HG02642 (cell line): ENCODE results near the gene WBP11.

Experiments
- ATAC-seq: cut with Tn5 transposase; IDR thresholded peaks from one replicate; pipeline ENCODE4 v1.9.1; 2021; ENCODE audit warnings: mild to moderate bottlenecking; ENCODE audit not compliant: unreplicated experiment, poor library complexity

The WBP11 gene

GRCh38 chr12:14803011-14803829 is at the start of gene WBP11, which contains the start of gene C12orf60:
WBP11 (minus strand) TSS chr12:14803478; CDS start chr12:14801383, 2,095 bp downstream.
C12orf60 (plus strand) TSS chr12:14803670; CDS start chr12:14822936, 19,266 bp downstream.
- ATAC-seq = peak; percentile 99

DNA sequence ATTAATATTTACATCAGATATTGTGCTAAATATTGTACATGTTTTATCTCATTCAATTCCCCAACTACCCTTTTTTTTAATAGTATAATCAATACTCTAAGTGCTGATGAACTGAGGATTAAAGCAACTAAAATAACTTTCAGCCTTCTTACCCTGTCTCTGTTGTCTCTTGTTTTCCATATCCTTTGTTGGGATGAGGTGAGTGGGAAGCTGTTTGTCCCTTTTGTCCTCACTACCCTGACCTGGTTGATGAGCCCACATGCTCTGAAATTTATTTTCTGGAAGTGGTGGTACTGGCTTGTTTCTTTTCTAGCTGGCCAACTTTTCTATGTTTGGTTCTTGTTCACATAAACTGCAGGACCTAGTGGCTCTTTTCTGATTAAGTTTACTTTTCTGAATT is 49.6 kb upstream of the WBP11 start:
- no peak for ATAC-seq

DNA sequence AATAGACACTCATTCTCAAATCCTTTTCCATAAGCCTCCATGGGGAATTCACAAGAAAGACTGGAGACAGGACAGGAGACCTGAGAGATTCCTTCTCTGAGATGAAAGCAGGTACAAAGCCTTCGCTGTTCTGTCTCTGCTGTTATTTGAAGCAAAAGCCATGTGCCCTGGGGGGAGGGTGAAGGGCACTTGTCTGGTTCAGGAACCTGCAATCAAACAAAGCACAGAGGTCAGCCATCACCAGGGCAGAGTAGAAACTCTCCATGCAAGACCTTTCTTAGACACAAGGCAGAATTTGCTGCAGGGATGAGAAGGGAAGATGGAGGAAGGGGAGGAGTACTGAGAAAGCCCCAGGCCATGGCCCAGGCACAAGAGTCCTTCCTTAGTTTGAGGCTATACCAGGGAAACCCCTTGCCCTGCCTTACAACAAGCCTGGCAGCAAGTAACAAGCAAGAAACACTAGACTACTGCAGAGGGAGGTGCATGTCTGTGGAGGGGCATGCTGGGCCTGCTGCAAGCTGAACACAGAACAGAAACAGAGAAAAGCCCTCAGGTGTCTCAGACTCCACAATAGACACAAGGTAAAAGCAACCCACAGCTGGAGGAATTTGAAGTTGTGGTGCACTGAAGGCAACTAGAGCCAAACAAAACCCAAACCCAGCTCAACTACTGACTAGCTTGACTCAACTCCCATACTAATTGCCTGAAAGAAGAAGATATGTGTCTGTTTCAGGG is 47.8 kb upstream of the WBP11 start:
- ATAC-seq = peak; percentile 80

GRCh38 chr12:14849661-14850060 is 46.4 kb upstream of the WBP11 start:
- ATAC-seq = no peak

GRCh38 chr12:14846876-14847580 is 43.8 kb upstream of the WBP11 start:
- no peak for ATAC-seq

- no peak for ATAC-seq
Observed at GRCh38 chr12:14846042-14846587, 42.8 kb upstream of the WBP11 start.

DNA sequence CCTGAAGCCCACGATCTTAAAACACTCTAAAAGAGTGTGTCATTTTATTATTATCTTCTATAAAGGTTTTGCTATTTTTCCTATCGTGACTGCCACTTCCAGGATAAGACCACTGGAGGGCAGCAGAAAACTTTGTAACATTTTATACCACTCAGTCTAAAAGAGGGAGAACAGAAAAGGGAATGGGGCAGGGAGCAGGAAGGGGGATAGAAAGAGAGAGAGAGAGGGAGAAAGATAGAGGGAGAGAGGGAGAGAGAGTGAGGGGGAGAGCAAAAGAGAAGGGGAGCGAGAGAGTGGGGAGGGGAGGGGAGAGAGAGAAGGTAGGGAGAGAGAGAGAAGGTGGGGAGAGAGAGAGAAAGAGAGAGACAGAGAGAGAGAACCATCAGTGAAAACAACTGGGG is 42.1 kb upstream of the WBP11 start:
- no peak for ATAC-seq

DNA sequence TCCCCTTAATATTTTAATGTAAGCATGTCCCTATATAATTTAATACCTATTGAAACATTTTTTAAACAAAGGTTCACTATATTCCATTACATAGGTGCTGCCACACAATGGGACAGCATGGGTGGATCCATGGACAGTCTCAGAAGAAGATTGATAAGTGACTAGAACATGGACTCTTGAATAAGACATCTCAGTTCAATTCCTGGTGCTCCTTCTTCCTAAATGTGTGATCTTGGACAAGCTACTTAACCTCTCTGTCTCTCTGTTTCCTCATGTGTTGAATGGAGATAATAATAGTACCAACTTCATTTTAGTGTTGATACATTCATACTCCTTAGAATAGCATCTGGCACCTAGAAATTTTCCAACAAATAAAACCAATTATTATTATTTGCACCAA is 41.1 kb upstream of the WBP11 start:
- no peak for ATAC-seq

- ATAC-seq = no peak
Observed at GRCh38 chr12:14843425-14843887, 40.2 kb upstream of the WBP11 start, which contains the start of gene ART4. ART4 (minus strand) TSS chr12:14843526; CDS start chr12:14843113, 413 bp downstream.

GRCh38 chr12:14842315-14842714 is 39.0 kb upstream of the WBP11 start:
- no peak for ATAC-seq

GRCh38 chr12:14841761-14842160 is 38.5 kb upstream of the WBP11 start:
- no peak for ATAC-seq

GRCh38 chr12:14840616-14841015 is 37.3 kb upstream of the WBP11 start:
- no peak for ATAC-seq

GRCh38 chr12:14839262-14839661 is 36.0 kb upstream of the WBP11 start:
- ATAC-seq = no peak

- ATAC-seq = no peak
Observed at GRCh38 chr12:14836336-14837210, 33.3 kb upstream of the WBP11 start.

- no peak for ATAC-seq
Observed at GRCh38 chr12:14834509-14834908, 31.2 kb upstream of the WBP11 start.

DNA sequence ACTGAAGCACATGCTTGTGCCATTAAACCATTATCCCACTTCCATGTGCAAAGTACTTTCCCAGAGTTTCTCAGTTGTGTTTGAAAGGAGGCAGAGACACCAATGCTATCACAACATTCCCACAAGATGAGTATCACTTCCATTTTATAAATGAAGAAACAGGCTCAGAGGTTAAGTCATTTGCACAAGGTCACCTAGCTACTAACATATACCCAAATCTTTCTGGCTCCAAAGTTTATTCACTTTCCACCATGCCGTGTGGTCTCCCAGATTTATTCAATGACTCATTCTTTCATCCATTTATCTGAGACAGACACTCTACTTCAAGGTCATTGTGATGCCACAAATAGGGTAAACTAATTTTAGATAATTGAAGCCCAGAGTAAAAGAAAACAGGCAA is 30.7 kb upstream of the WBP11 start:
- ATAC-seq = no peak

DNA sequence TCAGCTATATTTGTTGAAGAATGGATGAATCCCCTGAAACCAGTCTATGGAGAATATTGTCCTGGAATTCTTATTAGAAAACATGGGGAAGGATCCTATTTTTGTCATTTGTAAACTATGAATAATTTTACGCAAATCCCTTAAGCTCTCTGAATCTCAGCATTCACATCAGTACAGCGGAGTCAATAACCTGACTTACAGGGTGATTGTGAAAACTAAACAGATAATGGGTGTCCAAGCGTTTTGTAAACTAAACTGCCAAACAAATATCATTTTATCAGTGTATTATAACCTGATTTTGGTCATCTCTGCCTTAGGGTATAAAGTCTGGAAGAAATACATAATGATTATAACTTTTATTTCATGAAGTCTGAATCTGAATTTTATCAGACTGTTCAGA is 30.1 kb upstream of the WBP11 start:
- ATAC-seq = no peak

- ATAC-seq = peak; percentile 92
Observed at GRCh38 chr12:14828892-14829291, 25.6 kb upstream of the WBP11 start.

DNA sequence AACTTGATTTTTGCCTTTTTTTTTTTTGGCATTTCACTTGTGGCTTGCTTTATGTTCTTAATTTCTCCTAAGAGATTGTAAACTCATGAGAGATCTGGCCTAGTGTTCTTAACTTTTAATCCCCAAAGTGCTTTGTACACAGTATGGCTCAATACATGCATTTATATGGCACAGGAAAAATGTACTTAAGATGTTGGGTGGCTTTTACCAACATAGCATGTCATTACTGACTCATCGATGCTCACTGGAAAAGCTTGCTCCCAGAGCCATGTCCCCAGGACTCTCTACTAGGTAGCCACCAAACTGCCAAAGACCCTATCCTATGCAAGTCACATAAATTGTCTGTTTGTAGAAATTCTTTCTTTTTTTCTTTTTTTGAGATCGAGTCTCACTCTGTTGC is 23.8 kb upstream of the WBP11 start:
- ATAC-seq = no peak
